OCI-M1 (cell line): ENCODE results near the gene KRT71.
A peak's percentile ranks its signal among the peaks of the same experiment; 100 is the strongest.

Source experiments
- DNase-seq: peaks from one replicate; lab custom pipeline; 2025; lab: John Stamatoyannopoulos, UW

The KRT71 gene

GRCh38 chr12:52495389-52495788, 57.6 kb downstream of the KRT71 start:
- peak; percentile 3 for DNase-seq

GRCh38 chr12:52494518-52494917, 58.4 kb downstream of the KRT71 start:
- DNase-seq = no peak

- DNase-seq = no peak
Observed at GRCh38 chr12:52494100-52494499, 58.8 kb downstream of the KRT71 start.
